GM12878 (cell line): ENCODE results near the gene C9. TPM values are rescaled to one million over a fixed set of nuclear protein-coding genes. Genes with fewer than 3 reads are reported as not detected.

Source experiments
- ATAC-seq: fragments of 200-7000 bp; cut with Tn5 transposase; 3 replicates; pipeline ENCODE4 v1.9.1; 2020; ENCODE audit warnings: mild to moderate bottlenecking, moderate library complexity
- BruUV-seq: library from RNA; stranded (reverse); fragments of 400-500 nt; replicated peaks from 2 replicates; lab custom pipeline; 2021; lab: Mats Ljungman, UMichigan
- CTCF ChIA-PET: fragments of 300-600 bp; sonication (Branson Sonifier 250); formaldehyde crosslinking; extraction: SDS; loops from one replicate; lab custom pipeline; 2021; ENCODE audit warnings: inconsistent platforms; lab: Yijun Ruan, JAX
- POLR2A ChIA-PET: fragments of 350-600 bp; formaldehyde crosslinking; extraction: SDS; loops from one replicate; lab custom pipeline; 2021; ENCODE audit warnings: inconsistent platforms; lab: Charles Lee
- RAD21 ChIA-PET: fragments of 300-600 bp; sonication (Branson Sonifier 250); formaldehyde crosslinking; loops from one replicate; lab custom pipeline; 2023; ENCODE audit warnings: antibody characterized with exemption; ENCODE audit not compliant: unreplicated experiment; lab: Charles Lee
- SMC1A ChIA-PET: fragments of 300-600 bp; sonication (Branson Sonifier 250); formaldehyde crosslinking; loops from one replicate; lab custom pipeline; 2023; ENCODE audit not compliant: unreplicated experiment, uncharacterized antibody; lab: Charles Lee
- DNase-seq: peaks from one replicate; pipeline ENCODE4 v3.0.0-alpha.2; 2011; ENCODE audit warnings: low read depth, low spot score
- FAIRE-seq: peaks from 3 replicates; lab custom pipeline; 2011; peaks lifted over from hg19 to GRCh38; lab: Jason Lieb, UNC
- H2AFZ ChIP-seq: 2 replicates; pipeline ENCODE4 v1.6.0; 2011; ENCODE audit warnings: low read depth, low read length, control low read depth; ENCODE audit not compliant: control insufficient read depth
- H3K27ac ChIP-seq: 2 replicates; pipeline ENCODE4 v1.5.1; 2011; ENCODE audit warnings: control low read depth; ENCODE audit not compliant: control insufficient read depth, insufficient read depth
- H3K27me3 ChIP-seq, 2 experiments: replicated peaks in 1 of 2; 2 replicates each; pipeline versions ENCODE4 v1.6.0 to v1.6.1; 2011; ENCODE audit warnings: low read length in 1 of 2; ENCODE audit not compliant: control insufficient read depth in 2 of 2, insufficient read depth in 2 of 2
- H3K36me3 ChIP-seq, 2 experiments: 2 replicates each; pipeline ENCODE4 v1.5.1; 2011; ENCODE audit warnings: low read length in 1 of 2; ENCODE audit not compliant: control insufficient read depth in 2 of 2, insufficient read depth in 2 of 2
- H3K4me1 ChIP-seq: 2 replicates; pipeline ENCODE4 v1.6.1; 2011; ENCODE audit warnings: mild to moderate bottlenecking, low read length, moderate library complexity, mixed read lengths; ENCODE audit not compliant: control insufficient read depth, insufficient read depth
- H3K4me2 ChIP-seq: 2 replicates; pipeline ENCODE4 v1.6.0; 2011; ENCODE audit warnings: control low read depth; ENCODE audit not compliant: control insufficient read depth, insufficient read depth
- H3K4me3 ChIP-seq: fragments of 200-600 bp; sonication (generic); 2 replicates; pipeline ENCODE4 v1.5.1; 2016
- H3K79me2 ChIP-seq: 2 replicates; pipeline ENCODE4 v1.6.0; 2011; ENCODE audit warnings: low read length; ENCODE audit not compliant: control insufficient read depth, insufficient read depth
- H3K9ac ChIP-seq: 2 replicates; pipeline ENCODE4 v1.8.0; 2011; ENCODE audit warnings: low read length, control low read depth, mixed read lengths; ENCODE audit not compliant: control insufficient read depth, insufficient read depth
- H3K9me3 ChIP-seq: replicated peaks from 3 replicates; pipeline ENCODE4 v1.5.1; 2011; ENCODE audit warnings: mild to moderate bottlenecking, low read length; ENCODE audit not compliant: control insufficient read depth, insufficient read depth
- H4K20me1 ChIP-seq: 2 replicates; pipeline ENCODE4 v1.6.0; 2011; ENCODE audit not compliant: control insufficient read depth, insufficient read depth
- ASH2L ChIP-seq: fragments of 300-600, 200-600 bp; sonication (generic); IDR thresholded peaks from 2 replicates; pipeline ENCODE4 v1.6.1; 2017; ENCODE audit warnings: low read depth, mild to moderate bottlenecking, borderline replicate concordance
- CUX1 ChIP-seq: IDR thresholded peaks from 2 replicates; pipeline ENCODE4 v1.6.1; 2012; ENCODE audit warnings: improper control_type of control experiment, low read depth, low read length; ENCODE audit not compliant: insufficient replicate concordance
- E2F4 ChIP-seq: IDR thresholded peaks from 2 replicates; pipeline ENCODE4 v1.6.1; 2012; ENCODE audit warnings: low read depth, low read length, improper control_type of control experiment
- HCFC1 ChIP-seq: fragments of 150-350 bp; IDR thresholded peaks from 2 replicates; pipeline ENCODE4 v1.6.1; 2014; ENCODE audit warnings: low read length
- HDGF ChIP-seq: fragments of 450-650 bp; IDR thresholded peaks from 2 replicates; pipeline ENCODE4 v1.6.1; 2016; ENCODE audit warnings: antibody characterized with exemption
- IRF5 ChIP-seq: fragments of 450-650 bp; IDR thresholded peaks from 2 replicates; pipeline ENCODE4 v1.6.1; 2017; ENCODE audit warnings: borderline replicate concordance
- PAX5 ChIP-seq: IDR thresholded peaks from 2 replicates; pipeline ENCODE4 v1.6.1; 2011; ENCODE audit warnings: low read depth, low read length, borderline replicate concordance
- RAD51 ChIP-seq: fragments of 450-650 bp; IDR thresholded peaks from 2 replicates; pipeline ENCODE4 v1.6.1; 2016; ENCODE audit warnings: moderate library complexity, mild to moderate bottlenecking, inconsistent platforms
- RELB ChIP-seq: fragments of 450-650 bp; IDR thresholded peaks from 2 replicates; pipeline ENCODE4 v1.6.1; 2017; ENCODE audit warnings: low read depth, mild to moderate bottlenecking, moderate library complexity
- USF2 ChIP-seq: IDR thresholded peaks from 2 replicates; pipeline ENCODE4 v1.6.1; 2011; ENCODE audit warnings: low read depth, low read length, improper control_type of control experiment, borderline replicate concordance
- WGBS: methylation state at CpG from one replicate; pipeline ENCODE4 v1.1.6; 2016; ENCODE audit warnings: low lambda C conversion rate; ENCODE audit not compliant: insufficient replicate concordance, insufficient coverage; ENCODE audit errors: missing lambda C conversion rate; 5-methylcytosine and 5-hydroxymethylcytosine counted together
- in situ Hi-C: fragments of 300-500 bp; cut with MboI; formaldehyde crosslinking; loops from 9 replicates; pipeline ENCODE4 v1.14.3; 2018; ENCODE audit warnings: mixed read lengths
- intact Hi-C: fragments of 100-400 bp; cut with micrococcal nuclease; formaldehyde crosslinking; loops from one replicate; pipeline ENCODE4 v1.14.2; 2022; ENCODE audit not compliant: unreplicated experiment
- polyA plus RNA-seq, 11 experiments: library from polyadenylated mRNA; depleted of rRNA in 4 of 11; unstranded in 6 of 11; stranded (reverse) in 5 of 11; fragments of >200 nt; fragmentation: Nextera tagmentation in 4 of 11; fragmentation: Illumina TruSeq in 1 of 11; extraction: Ambion mirVana in 4 of 11; extraction: Trizol in 1 of 11; gene quantifications; 1 replicate in 1 of 11; 2 replicates in 10 of 11; pipeline versions ENCODE4 v1.2.1 to v1.2.3, GENCODE V29; 2011 to 2016; ENCODE audit warnings: inconsistent platforms in 2 of 11, missing spikeins in 2 of 11, low read depth in 1 of 11
- total RNA-seq, 4 experiments: library from RNA; depleted of rRNA in 3 of 4; stranded (reverse); fragments of >200 nt in 3 of 4; fragmentation: Illumina TruSeq in 1 of 4; extraction: Trizol in 1 of 4; gene quantifications; 2 replicates each; pipeline versions ENCODE4 v1.2.1 to v1.2.3, GENCODE V29; 2013 to 2021

C9 gene
- total and polyA plus RNA-seq, 10 of the 15 experiments (the other 5 are each of a cell fraction or from before 2014, with no cell fraction given) = 0.54 TPM; not detected in 9

- no peak for TF ChIP-seq CUX1
Measured at GRCh38 chr5:39362646-39363045, 1.6 kb downstream of the C9 start (continued).

- SMC1A ChIA-PET = interaction anchor here (1.0 kb wide), 1 partner anchor 11 kb away, joined by 3 read pairs; no protein-coding TSS in a partner anchor
- no peak overlapping the region for H2AFZ ChIP-seq
- FAIRE-seq = no peak
- no peaks in the 10 kb centered on the region for H3K4me1 ChIP-seq
- BruUV-seq = no TSS peak
- H3K4me3 ChIP-seq = no peak overlapping the region
- H3K27me3 ChIP-seq = no peaks in the 10 kb centered on the region
- H3K36me3 ChIP-seq = no peaks in the 10 kb centered on the region
- no peak for ATAC-seq
- intact Hi-C loops (no loop called here), in situ Hi-C loops (no loop called here)
- H3K4me2 ChIP-seq = no peak overlapping the region
- DNase-seq = no peak
- POLR2A ChIA-PET = no interaction called here
- WGBS = 49% methylated on average over 4 of the region's 4 CpGs
- no peaks in the 10 kb centered on the region for H3K9me3 ChIP-seq
- CTCF ChIA-PET = no interaction called here
- H3K9ac ChIP-seq = no peak overlapping the region
- RAD21 ChIA-PET = interaction anchor here (1.7 kb wide), 1 partner anchor 15 kb away, joined by 4 read pairs; no protein-coding TSS in a partner anchor
- no peaks in the 10 kb centered on the region for H3K79me2 ChIP-seq
- no peaks in the 10 kb centered on the region for H4K20me1 ChIP-seq
- H3K27ac ChIP-seq = no peak overlapping the region
- no peak for TF ChIP-seq PAX5
- TF ChIP-seq HDGF = no peak
- TF ChIP-seq RELB = no peak
- TF ChIP-seq E2F4 = no peak
- TF ChIP-seq HCFC1 = no peak
- no peak for TF ChIP-seq IRF5
- TF ChIP-seq ASH2L = no peak
- TF ChIP-seq USF2 = no peak
- no peak for TF ChIP-seq RAD51
Measured at GRCh38 chr5:39361306-39361705, 3.0 kb downstream of the C9 start.
